Neural progenitor cell (in vitro differentiated cells): Measurements from ENCODE around the gene FAM98C. TPM values are rescaled to one million over a fixed set of nuclear protein-coding genes. Genes with fewer than 3 reads are reported as not detected.

Source experiments
- DNase-seq: peaks from one replicate; pipeline ENCODE4 v3.0.0-alpha.2; 2016; ENCODE audit warnings: low spot score
- H2AFZ ChIP-seq: fragments of 200-600 bp; sonication (generic); replicated peaks from 2 replicates; pipeline ENCODE4 v1.6.1; 2016; ENCODE audit warnings: antibody characterized with exemption
- H3F3A ChIP-seq: fragments of 200-600 bp; sonication (generic); 2 replicates; pipeline ENCODE4 v1.6.1; 2016; ENCODE audit warnings: antibody characterized with exemption, low read depth
- H3K27ac ChIP-seq: fragments of 200-600 bp; sonication (generic); 2 replicates; pipeline ENCODE4 v1.5.1; 2016; ENCODE audit warnings: mild to moderate bottlenecking
- H3K27me3 ChIP-seq: fragments of 200-600 bp; sonication (generic); 2 replicates; pipeline ENCODE4 v1.6.1; 2016; ENCODE audit warnings: mild to moderate bottlenecking, moderate library complexity
- H3K36me3 ChIP-seq: fragments of 200-600 bp; sonication (generic); 2 replicates; pipeline ENCODE4 v1.5.1; 2016
- H3K4me1 ChIP-seq: fragments of 200-600 bp; sonication (generic); 2 replicates; pipeline ENCODE4 v1.6.1; 2016; ENCODE audit warnings: mixed run types
- H3K4me2 ChIP-seq: fragments of 200-600 bp; sonication (generic); 2 replicates; pipeline ENCODE4 v1.6.1; 2016
- H3K4me3 ChIP-seq: fragments of 200-600 bp; sonication (generic); 2 replicates; pipeline ENCODE4 v1.5.1; 2016
- H3K79me2 ChIP-seq: fragments of 200-600 bp; sonication (generic); 2 replicates; pipeline ENCODE4 v1.6.1; 2016; ENCODE audit warnings: low read depth
- H3K9ac ChIP-seq: fragments of 200-600 bp; sonication (generic); 2 replicates; pipeline ENCODE4 v1.6.1; 2016
- H3K9me3 ChIP-seq: fragments of 200-600 bp; sonication (generic); 2 replicates; pipeline ENCODE4 v1.5.1; 2016; ENCODE audit warnings: low read depth
- H4K20me1 ChIP-seq: fragments of 200-600 bp; sonication (generic); 2 replicates; pipeline ENCODE4 v1.6.1; 2016; ENCODE audit warnings: low read depth
- H3K27ac Mint-ChIP-seq: 3 replicates; pipeline ENCODE4 v1.8.0; 2021; ENCODE audit warnings: mixed read lengths
- H3K27me3 Mint-ChIP-seq: 2 replicates; pipeline ENCODE4 v1.8.0; 2022; ENCODE audit warnings: low read depth, mild to moderate bottlenecking, inconsistent platforms, moderate library complexity, mixed read lengths; ENCODE audit not compliant: insufficient read depth
- H3K36me3 Mint-ChIP-seq: 3 replicates; pipeline ENCODE4 v1.8.0; 2021; ENCODE audit warnings: mixed read lengths
- H3K4me1 Mint-ChIP-seq: 3 replicates; pipeline ENCODE4 v1.8.0; 2021; ENCODE audit warnings: mixed read lengths
- H3K4me3 Mint-ChIP-seq: 3 replicates; pipeline ENCODE4 v1.8.0; 2021; ENCODE audit warnings: mild to moderate bottlenecking, moderate library complexity, mixed read lengths
- H3K9me3 Mint-ChIP-seq: 3 replicates; pipeline ENCODE4 v1.8.0; 2020; ENCODE audit warnings: mixed read lengths
- CTCF ChIP-seq: fragments of 200-600 bp; sonication (generic); IDR thresholded peaks from 2 replicates; pipeline ENCODE4 v1.5.1; 2017; ENCODE audit warnings: antibody characterized with exemption, mild to moderate bottlenecking
- EZH2 ChIP-seq: fragments of 200-600 bp; sonication (generic); IDR thresholded peaks from 2 replicates; pipeline ENCODE4 v1.6.1; 2017; ENCODE audit warnings: antibody characterized with exemption, mild to moderate bottlenecking, moderate library complexity
- EZH2phosphoT487 ChIP-seq: fragments of 200-600 bp; sonication (generic); IDR thresholded peaks from 2 replicates; pipeline ENCODE4 v1.6.1; 2017; ENCODE audit warnings: antibody characterized with exemption
- total RNA-seq: library from RNA; depleted of rRNA; stranded (reverse); fragments of >200 nt; gene quantifications from 2 replicates; pipeline ENCODE4 v1.2.3, GENCODE V29; 2015; ENCODE audit warnings: low replicate concordance

FAM98C gene
- total RNA-seq, 1 donor from 2014 or later: 3.5 TPM

- no peak overlapping the region for H3K27ac Mint-ChIP-seq
- H3K4me1 Mint-ChIP-seq: peaks cover 22% of the 10 kb centered on the region
- peaks cover 32% of the 10 kb centered on the region for H3K79me2 ChIP-seq
- H3K27me3 ChIP-seq: no peaks in the 10 kb centered on the region
- H3K27ac ChIP-seq: no peak overlapping the region
- H3K36me3 ChIP-seq: no peaks in the 10 kb centered on the region
- H3K36me3 Mint-ChIP-seq: peaks cover 20% of the 10 kb centered on the region
- peaks cover 9% of the 10 kb centered on the region for H3K4me1 ChIP-seq
- no peak overlapping the region for H3K4me3 ChIP-seq
- H3K27me3 Mint-ChIP-seq: peaks cover 10% of the 10 kb centered on the region
- no peaks in the 10 kb centered on the region for H3K9me3 Mint-ChIP-seq
- no peak overlapping the region for H3K4me2 ChIP-seq
- H2AFZ ChIP-seq: no peak overlapping the region
- TF ChIP-seq CTCF: no peak
- TF ChIP-seq EZH2phosphoT487: no peak
- no peak for TF ChIP-seq EZH2
- no peaks in the 10 kb centered on the region for H3K9me3 ChIP-seq
- H4K20me1 ChIP-seq: peaks cover 20% of the 10 kb centered on the region
- H3F3A ChIP-seq: peaks cover 3% of the 10 kb centered on the region
- no peak overlapping the region for H3K4me3 Mint-ChIP-seq
- H3K9ac ChIP-seq: no peak overlapping the region
- no peak for DNase-seq
Measured at GRCh38 chr19:38378866-38379265, 24.0 kb upstream of the FAM98C start.

DNA sequence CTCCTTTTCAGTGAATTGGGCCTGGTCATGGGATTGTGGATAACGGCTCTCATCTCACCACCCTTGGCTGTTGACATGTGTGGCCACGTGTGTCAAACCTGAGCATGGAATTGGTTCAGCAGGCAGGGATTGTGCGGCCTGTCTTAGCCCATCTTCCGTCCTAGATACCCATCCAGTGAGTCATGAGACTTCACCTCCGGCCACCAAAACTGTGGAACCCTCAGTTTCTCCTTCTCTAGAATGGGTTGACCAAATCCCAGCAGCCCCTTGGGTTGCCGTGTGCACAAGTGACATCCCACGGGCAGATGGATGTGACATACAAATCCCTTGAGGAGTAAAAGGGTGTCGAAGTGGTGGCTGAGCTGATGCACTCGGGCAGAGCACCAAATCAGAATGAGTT, 21.8 kb upstream of the FAM98C start:
- Mint-ChIP-seq H3K27me3 (peaks cover 8% of the 10 kb centered on the region), H3K4me1 (peaks cover 6% of the 10 kb centered on the region), H3K27ac (no peak overlapping the region), H3K36me3 (peaks cover 20% of the 10 kb centered on the region), H3K4me3 (no peak overlapping the region), H3K9me3 (no peaks in the 10 kb centered on the region)
- Histone ChIP-seq H3K27ac (no peak overlapping the region), H3K4me3 (no peak overlapping the region), H3F3A (peaks cover 1% of the 10 kb centered on the region), H3K4me1 (no peaks in the 10 kb centered on the region), H3K36me3 (no peaks in the 10 kb centered on the region), H3K27me3 (peaks cover 12% of the 10 kb centered on the region), H4K20me1 (peaks cover 27% of the 10 kb centered on the region), H3K79me2 (peaks cover 18% of the 10 kb centered on the region), H2AFZ (no peak overlapping the region), H3K9me3 (no peaks in the 10 kb centered on the region), H3K9ac (no peak overlapping the region), H3K4me2 (no peak overlapping the region)
- TF ChIP-seq EZH2 (no peak), CTCF (no peak), EZH2phosphoT487 (no peak)
- no peak for DNase-seq

DNA sequence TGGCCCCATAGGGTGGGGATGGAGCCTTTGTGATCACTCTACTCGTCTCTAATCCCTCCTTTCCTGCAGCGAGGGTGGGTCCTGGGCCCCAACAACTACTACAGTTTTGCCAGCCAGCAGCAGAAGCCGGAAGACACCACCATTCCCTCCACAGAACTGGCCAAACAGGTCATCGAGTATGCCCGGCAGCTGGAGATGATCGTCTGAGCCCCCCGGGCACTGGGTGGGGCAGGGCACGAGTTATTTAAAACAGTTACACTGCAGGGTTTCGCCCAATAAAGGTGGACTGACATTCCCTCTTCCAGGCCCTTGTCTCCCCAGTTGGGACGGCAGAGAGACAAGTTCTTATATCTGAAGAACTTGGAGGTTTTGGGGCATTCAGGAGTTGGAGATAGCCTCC, 19.7 kb upstream of the FAM98C start:
- Mint-ChIP-seq H3K27me3 (peaks cover 12% of the 10 kb centered on the region), H3K27ac (no peak overlapping the region), H3K36me3 (peaks cover 16% of the 10 kb centered on the region), H3K9me3 (no peaks in the 10 kb centered on the region), H3K4me1 (peaks cover 4% of the 10 kb centered on the region), H3K4me3 (no peak overlapping the region)
- no peaks in the 10 kb centered on the region for H3K9me3 ChIP-seq
- H3K4me2 ChIP-seq: no peak overlapping the region
- no peaks in the 10 kb centered on the region for H3K79me2 ChIP-seq
- TF ChIP-seq CTCF (no peak), EZH2phosphoT487 (no peak), EZH2 (no peak)
- no peaks in the 10 kb centered on the region for H3K4me1 ChIP-seq
- H4K20me1 ChIP-seq: peaks cover 32% of the 10 kb centered on the region
- DNase-seq: no peak
- H3K27me3 ChIP-seq: peaks cover 24% of the 10 kb centered on the region
- H2AFZ ChIP-seq: no peak overlapping the region
- no peak overlapping the region for H3K4me3 ChIP-seq
- peaks cover 16% of the 10 kb centered on the region for H3F3A ChIP-seq
- H3K9ac ChIP-seq: no peak overlapping the region
- no peak overlapping the region for H3K27ac ChIP-seq
- no peaks in the 10 kb centered on the region for H3K36me3 ChIP-seq
